Measurements from ENCODE around the gene DNAJA4.
A peak's percentile ranks its signal among the peaks of the same experiment; 100 is the strongest.

DNAJA4 gene

GRCh38 chr15:78276064-78276943, 11.9 kb downstream of the DNAJA4 start:
- H3K36me3 Mint-ChIP-seq (ENCODE audit: low read depth) = peaks cover 9% of the 10 kb centered on the region
- no peaks in the 10 kb centered on the region for H3K9me3 Mint-ChIP-seq
- H3K4me1 Mint-ChIP-seq = peaks cover 13% of the 10 kb centered on the region
- no peak for TF ChIP-seq CTCF (IDR thresholded peaks at IDR 0.05; ENCODE audit: unreplicated experiment in 3 of 3)
- H3K27ac Mint-ChIP-seq = peak overlapping the region in 1 of 3 experiments; percentile 55
- H3K27me3 Mint-ChIP-seq (ENCODE audit: low read depth) = peaks cover 4% of the 10 kb centered on the region
- H3K4me3 Mint-ChIP-seq = no peak overlapping the region

GRCh38 chr15:78280319-78281072, 16.1 kb downstream of the DNAJA4 start:
- Mint-ChIP-seq H3K27me3 (ENCODE audit: low read depth) (no peaks in the 10 kb centered on the region), H3K9me3 (no peaks in the 10 kb centered on the region), H3K4me1 (peaks cover 4% of the 10 kb centered on the region), H3K4me3 (no peak overlapping the region), H3K27ac (no peak overlapping the region), H3K36me3 (ENCODE audit: low read depth) (peaks cover 22% of the 10 kb centered on the region)
- no peak for TF ChIP-seq CTCF (IDR thresholded peaks at IDR 0.05; ENCODE audit: unreplicated experiment in 3 of 3)

- Mint-ChIP-seq H3K4me1 (peaks cover 4% of the 10 kb centered on the region), H3K27ac (no peak overlapping the region), H3K27me3 (ENCODE audit: low read depth) (no peaks in the 10 kb centered on the region), H3K4me3 (no peak overlapping the region), H3K36me3 (ENCODE audit: low read depth) (peaks cover 38% of the 10 kb centered on the region), H3K9me3 (no peaks in the 10 kb centered on the region)
- no peak for TF ChIP-seq CTCF (IDR thresholded peaks at IDR 0.05; ENCODE audit: unreplicated experiment in 3 of 3)
Observed at GRCh38 chr15:78282324-78282723, 18.0 kb downstream of the DNAJA4 start.

GRCh38 chr15:78284758-78285157, 20.4 kb downstream of the DNAJA4 start:
- no peaks in the 10 kb centered on the region for H3K27me3 Mint-ChIP-seq (ENCODE audit: low read depth)
- no peak overlapping the region for H3K27ac Mint-ChIP-seq
- TF ChIP-seq CTCF (IDR thresholded peaks at IDR 0.05; ENCODE audit: unreplicated experiment in 3 of 3) = no peak
- no peak overlapping the region for H3K4me3 Mint-ChIP-seq
- H3K9me3 Mint-ChIP-seq = no peaks in the 10 kb centered on the region
- peaks cover 44% of the 10 kb centered on the region for H3K36me3 Mint-ChIP-seq (ENCODE audit: low read depth)
- no peaks in the 10 kb centered on the region for H3K4me1 Mint-ChIP-seq

- Mint-ChIP-seq H3K27ac (no peak overlapping the region), H3K9me3 (no peaks in the 10 kb centered on the region), H3K27me3 (ENCODE audit: low read depth) (no peaks in the 10 kb centered on the region), H3K36me3 (ENCODE audit: low read depth) (peaks cover 36% of the 10 kb centered on the region), H3K4me3 (no peak overlapping the region), H3K4me1 (no peaks in the 10 kb centered on the region)
- no peak for TF ChIP-seq CTCF (IDR thresholded peaks at IDR 0.05; ENCODE audit: unreplicated experiment in 3 of 3)
Observed at GRCh38 chr15:78290222-78290621, 25.9 kb downstream of the DNAJA4 start.

Data from nephron (organoid).